Right ventricle myocardium superior (tissue), 1 donor: ENCODE data around the gene EPB42. TPM values are rescaled to one million over a fixed set of nuclear protein-coding genes. Genes with fewer than 3 reads are reported as not detected.
"Not testable (repeated sequence)": the region's sequence is repeated elsewhere in the genome, so short reads cannot be mapped to it uniquely, and the experiment has no call there.

ENCODE experiments used
- ATAC-seq: fragments of 200-7000 bp; cut with Tn5 transposase; one replicate; pipeline ENCODE4 v1.9.1; 2020; ENCODE audit warnings: mild to moderate bottlenecking; ENCODE audit not compliant: poor library complexity
- DNase-seq: peaks from one replicate; pipeline ENCODE4 v3.0.0-alpha.2; 2020
- intact Hi-C: fragments of 100-400 bp; cut with DNase I; formaldehyde crosslinking; loops from one replicate; pipeline ENCODE4 v1.11.2; 2022
- total RNA-seq: library from RNA; stranded (reverse); fragmentation: NEBNext Ultra II Directional; extraction: Animal tissue kit (Norgen Biotek cat#: 25700); gene quantifications from one replicate; pipeline ENCODE4 v1.2.1, GENCODE V29; 2021
- donor health status: DM: no; HTN: yes; CAD: no; lungs with severe emphysema.

EPB42 gene
- total RNA-seq, 1 donor from 2014 or later, result 0.24 TPM

DNA sequence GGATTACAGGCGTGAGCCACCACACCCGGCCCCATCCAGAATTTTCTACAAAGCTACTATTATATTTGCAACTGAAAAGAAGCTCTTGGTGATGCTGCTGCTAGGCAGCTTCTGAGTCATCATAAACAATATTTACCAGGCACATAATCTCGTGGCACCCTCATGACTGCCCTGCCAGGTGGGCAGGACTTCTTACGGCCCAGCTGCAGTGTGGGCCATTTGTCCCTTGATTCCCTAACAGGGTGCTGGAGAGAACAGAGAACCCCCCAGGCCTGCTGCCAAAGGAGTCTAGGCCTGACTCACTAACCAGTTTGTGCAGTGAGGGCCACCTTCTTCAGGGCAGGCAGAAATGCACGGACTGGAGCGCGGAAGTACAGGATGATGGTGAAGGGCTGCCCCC lies 4.9 kb downstream of the EPB42 start:
- no peak for DNase-seq
- intact Hi-C loops, result no loop called here
- ATAC-seq, result no peak

DNA sequence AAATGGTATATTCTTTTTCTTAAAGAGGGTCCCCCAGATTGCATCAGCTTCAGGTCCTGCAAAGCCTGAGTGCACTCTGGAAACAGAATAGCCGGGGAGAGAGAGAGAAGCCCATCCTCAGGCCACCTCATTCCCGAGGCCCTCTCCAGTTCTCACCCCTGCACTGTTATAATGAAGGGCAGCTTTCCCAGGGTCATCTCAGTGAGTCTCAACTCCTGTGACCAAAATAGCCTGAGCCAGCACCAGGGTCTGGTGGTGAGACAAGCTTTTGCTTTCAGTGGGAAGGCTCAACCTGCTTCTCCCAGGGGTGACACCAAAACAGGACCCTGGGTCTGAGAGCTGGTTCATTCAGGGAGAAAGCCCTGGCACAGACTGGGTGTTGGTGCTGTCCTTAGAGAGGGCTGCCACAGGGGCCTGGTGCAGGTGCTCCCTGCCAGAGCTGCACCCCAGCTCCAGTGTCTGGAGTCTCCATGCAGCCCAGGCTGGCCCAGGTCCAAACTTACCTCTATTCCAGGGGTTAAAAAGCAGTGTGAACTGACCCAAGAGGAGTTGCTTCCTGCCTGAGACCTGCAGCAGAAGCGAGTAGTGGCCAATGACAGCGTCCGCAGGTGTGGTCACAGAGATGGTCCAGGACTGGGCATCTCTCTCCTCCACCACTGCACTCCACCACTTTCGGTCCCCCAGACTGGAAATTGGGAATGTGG lies 6.1 kb downstream of the EPB42 start:
- ATAC-seq, result peak; percentile 74
- intact Hi-C loops, result no loop called here
- DNase-seq, result no peak

- intact Hi-C loops, result no loop called here
Measured at GRCh38 chr15:43214169-43214568, 6.6 kb downstream of the EPB42 start.

DNA sequence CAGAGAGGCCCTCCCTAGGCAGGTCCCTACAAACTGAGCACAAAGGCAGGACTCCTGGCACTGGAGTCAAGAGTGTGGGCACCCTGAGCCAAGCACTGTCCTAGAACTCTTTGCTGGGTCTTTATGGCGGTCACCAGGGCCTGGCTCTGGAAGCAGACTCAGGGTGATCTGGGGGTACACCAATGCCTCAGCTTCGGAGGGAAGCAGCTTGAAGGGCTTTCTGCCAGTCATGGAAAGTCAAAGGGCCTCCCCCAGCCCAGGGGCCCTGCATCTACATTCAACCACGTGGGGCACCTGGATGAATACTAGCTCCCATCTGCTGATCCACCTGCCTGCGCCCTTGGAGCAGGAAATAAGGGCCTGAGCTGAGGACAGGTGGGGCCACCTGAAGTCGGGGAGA lies 7.4 kb downstream of the EPB42 start:
- intact Hi-C loops, result no loop called here
- DNase-seq, result no peak
- no peak for ATAC-seq

More at GRCh38 chr15:43214169-43214568, 6.6 kb downstream of the EPB42 start:
- ATAC-seq (no peak), DNase-seq (no peak)

GRCh38 chr15:43212951-43213350 lies 7.9 kb downstream of the EPB42 start:
- no peak for DNase-seq
- intact Hi-C loops, result no loop called here
- no peak for ATAC-seq

DNA sequence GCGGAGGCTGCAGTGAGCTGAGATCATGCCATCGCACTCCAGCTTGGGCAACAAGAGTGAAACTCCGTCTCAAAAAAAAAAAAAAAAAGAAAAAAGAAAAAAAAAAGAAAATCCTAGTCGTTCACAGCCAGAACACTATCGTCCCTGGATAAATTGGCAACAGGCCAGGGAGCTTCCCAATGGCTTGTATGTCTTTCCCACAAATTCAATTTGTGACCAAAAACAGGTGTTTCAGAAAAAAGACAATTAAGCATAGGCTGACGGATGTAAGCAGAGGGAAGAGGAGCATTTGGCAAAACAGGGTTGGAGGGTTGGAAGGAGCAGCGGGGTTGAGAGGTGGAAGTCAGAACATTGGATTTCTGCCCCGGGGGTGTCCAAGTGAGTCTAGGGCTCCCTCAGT lies 8.5 kb downstream of the EPB42 start:
- intact Hi-C loops, result no loop called here
- DNase-seq, result no peak
- ATAC-seq, result no peak

DNA sequence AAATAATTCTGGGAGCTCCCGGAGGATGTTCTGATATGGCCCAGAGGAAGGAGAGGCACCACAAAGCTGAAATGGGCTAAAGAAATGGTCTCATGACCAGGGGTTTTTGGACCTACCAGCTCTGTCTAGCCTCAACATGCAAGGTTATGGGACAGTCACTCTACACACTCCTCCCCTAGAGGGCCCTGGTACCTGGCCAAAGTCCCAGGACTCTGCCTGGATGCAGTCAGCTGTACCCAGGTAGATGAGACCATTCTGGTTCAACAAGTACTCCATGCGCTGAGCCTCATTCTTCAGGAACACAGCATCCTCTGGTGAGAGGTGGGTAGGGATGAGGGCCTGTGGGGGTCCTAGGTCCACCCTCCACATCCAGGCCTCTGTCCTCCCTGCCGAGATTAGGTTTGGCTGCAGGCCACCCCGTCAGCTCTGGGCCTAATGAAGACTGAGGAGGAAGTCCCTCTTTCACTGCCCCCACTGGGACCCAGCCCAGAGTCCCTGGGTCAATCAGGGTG lies 9.5 kb downstream of the EPB42 start:
- DNase-seq, result no peak
- intact Hi-C loops, result no loop called here
- ATAC-seq, result no peak

GRCh38 chr15:43210807-43211206 lies 10.0 kb downstream of the EPB42 start:
- ATAC-seq, result no peak
- intact Hi-C loops, result no loop called here
- no peak for DNase-seq

GRCh38 chr15:43210172-43210745 lies 10.6 kb downstream of the EPB42 start:
- intact Hi-C loops, result no loop called here
- ATAC-seq, result no peak

GRCh38 chr15:43209059-43209824 lies 11.6 kb downstream of the EPB42 start:
- DNase-seq, result no peak
- intact Hi-C loops, result no loop called here
- peak; percentile 33 for ATAC-seq

More at GRCh38 chr15:43210172-43210745, 10.6 kb downstream of the EPB42 start:
- DNase-seq, result no peak

DNA sequence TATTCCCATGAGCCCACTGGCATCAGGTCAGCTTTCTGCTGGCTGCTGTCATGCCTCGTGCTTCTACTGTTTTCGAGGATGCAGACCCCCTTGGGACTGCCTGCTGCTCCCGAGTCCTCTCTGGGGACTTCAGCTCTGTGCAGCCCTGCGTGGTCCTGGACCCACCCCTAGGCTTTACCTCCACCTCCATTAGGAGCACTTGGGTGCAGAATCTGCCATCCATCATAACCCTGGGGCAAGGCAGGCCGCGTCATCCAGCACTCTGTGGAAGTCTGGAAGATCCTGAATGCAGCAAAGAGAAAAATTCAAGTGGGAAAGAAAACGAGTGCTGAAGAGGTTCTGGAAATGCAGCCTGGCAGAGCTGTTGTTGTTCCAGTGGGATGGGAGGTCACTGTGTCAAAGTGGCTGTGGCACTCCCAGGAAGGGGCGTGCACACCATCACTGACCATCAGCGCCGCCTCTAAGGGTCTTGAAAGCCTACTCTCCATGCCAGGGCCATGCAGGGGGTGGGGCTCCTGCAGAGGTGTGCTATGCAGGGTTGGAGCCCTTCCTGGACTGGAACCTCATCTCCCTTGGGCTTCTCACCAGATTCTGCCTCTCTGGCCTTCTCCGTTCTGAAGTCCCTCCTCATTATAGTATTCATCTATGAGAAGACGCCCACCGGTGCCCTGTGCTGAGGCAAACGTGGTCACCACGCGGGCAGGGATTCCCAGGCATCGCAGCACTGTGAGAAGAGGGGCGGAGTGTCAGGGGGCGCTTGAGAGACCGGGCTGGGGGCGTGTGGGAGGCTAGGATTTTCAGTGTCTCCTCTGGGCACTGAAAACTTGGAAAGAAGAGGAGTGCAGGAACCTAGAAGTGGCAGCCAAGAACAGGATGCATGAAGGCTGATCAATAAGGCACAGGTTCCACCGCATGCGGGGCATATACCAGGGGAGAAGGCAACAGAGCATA lies 12.5 kb downstream of the EPB42 start:
- ATAC-seq (no peak), DNase-seq (no peak)
- intact Hi-C loops, result no loop called here

GRCh38 chr15:43207024-43207423 lies 13.8 kb downstream of the EPB42 start:
- intact Hi-C loops, result no loop called here
- DNase-seq, result no peak
- ATAC-seq, result no peak

GRCh38 chr15:43206054-43206453 lies 14.8 kb downstream of the EPB42 start:
- intact Hi-C loops, result no loop called here
- ATAC-seq (no peak), DNase-seq (no peak)

DNA sequence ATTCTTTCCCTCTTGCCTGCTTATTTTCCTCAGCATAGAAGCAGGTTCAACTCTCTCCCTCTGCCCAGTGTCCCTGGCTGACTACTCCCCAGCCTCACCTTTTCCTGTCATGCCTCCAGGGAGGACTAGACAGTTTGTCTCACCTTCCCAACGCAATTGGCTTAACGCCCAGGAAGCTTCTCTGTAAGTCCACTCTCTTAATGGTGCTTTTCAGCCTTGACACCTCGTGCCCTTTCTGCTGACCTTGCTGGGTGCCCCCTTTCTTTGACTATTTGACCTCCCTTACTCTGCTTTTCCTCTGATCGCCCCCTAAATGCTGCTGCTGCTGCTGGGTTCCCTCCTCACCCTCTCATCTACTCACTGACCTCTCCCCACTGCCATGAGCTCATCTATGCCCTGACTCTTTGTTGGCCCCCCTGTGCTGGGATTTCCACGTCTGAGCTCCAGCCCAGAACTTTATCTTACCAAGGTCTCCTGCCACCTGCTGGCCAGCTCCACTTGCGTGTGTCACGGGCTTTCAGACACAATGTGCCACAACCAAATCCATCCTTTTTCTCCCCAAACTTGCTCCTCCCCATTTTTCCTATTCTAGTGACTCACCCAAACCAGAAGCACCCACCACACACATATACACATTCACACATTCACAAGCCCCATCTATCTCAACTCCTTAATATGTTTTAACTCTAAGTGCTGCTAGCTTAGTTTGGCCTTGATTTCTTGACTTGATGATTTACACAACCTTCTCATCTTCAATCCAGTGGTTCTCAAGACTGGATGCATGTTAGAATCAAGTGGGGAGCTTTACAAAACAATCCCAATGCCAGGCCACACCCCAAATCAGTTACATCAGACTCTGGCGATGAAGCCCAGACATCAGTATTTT lies 16.6 kb downstream of the EPB42 start:
- peak; percentile 71 for DNase-seq
- peak; percentile 79 for ATAC-seq
- intact Hi-C loops, result no loop called here

- ATAC-seq, result no peak
- intact Hi-C loops, result no loop called here
- no peak for DNase-seq
Measured at GRCh38 chr15:43199945-43200488, 20.8 kb downstream of the EPB42 start.

GRCh38 chr15:43198992-43199391 lies 21.8 kb downstream of the EPB42 start:
- no peak for ATAC-seq
- intact Hi-C loops, result no loop called here
- no peak for DNase-seq

DNA sequence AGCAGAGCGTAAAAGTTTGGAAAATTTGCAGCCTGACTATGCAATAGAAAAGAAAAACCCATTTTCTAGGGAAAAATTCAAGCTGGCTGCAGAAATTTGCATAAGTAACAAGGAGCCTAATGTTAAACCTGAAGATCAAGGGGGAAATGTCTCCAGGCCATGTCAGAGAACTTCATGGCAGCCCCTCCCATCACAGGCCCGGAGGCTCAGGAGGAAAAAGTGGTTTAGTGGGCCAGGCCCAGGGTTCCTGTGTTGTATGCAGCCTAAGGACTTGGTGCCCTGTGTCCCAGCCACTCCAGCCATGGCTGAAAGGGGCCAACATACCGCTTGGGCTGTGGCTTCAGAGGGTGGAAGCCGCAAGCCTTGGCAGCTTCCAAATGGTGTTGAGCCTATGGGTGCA lies 22.3 kb downstream of the EPB42 start:
- ATAC-seq, intact Hi-C loops, DNase-seq: not testable (repeated sequence)
